ENCODE data around the gene TRIM31.
A peak's percentile ranks its signal among the peaks of the same experiment; 100 is the strongest.
"Not testable (repeated sequence)": the region's sequence is repeated elsewhere in the genome, so short reads cannot be mapped to it uniquely, and the experiment has no call there.

The TRIM31 gene

DNA sequence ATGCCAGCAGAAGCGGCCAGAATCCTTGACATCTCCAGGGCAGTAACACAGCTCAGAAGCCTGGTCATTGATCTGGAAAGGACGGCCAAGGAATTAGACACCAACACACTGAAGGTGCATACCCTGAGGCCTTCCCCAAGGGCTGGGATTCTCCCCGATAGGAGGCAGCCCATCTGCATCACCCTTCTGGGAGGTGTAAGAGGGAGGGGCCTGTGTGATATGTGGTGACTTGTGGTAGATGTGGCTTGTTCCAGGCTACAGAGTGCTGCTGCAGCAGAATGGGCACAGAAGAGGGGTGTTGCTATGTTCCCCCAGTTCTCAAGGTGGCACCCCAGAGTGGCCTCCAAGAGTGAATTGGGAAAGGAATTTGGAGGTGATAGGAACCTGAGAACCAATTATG lies 34.2 kb upstream of the TRIM31 start:
- DNase-seq = no peak

DNA sequence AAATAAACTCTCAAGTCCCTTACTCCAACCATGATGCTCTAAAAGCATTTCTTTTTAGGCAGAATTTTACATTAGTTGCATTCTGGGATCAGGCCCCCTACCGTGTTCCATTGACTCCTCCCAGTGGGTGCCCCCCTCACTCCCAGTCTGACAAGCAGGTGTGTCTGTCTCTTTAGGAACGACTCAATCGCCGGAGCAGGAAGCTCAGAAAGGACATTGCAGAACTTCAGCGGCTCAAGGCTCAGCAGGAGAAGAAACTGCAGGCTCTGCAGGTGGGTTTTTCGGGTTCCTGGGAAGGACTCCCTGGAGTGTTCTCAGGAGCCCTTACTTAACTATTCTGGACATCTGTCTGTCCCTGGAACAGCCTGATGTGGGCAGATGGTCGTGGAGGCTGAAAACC lies 32.9 kb upstream of the TRIM31 start:
- DNase-seq = no peak

DNA sequence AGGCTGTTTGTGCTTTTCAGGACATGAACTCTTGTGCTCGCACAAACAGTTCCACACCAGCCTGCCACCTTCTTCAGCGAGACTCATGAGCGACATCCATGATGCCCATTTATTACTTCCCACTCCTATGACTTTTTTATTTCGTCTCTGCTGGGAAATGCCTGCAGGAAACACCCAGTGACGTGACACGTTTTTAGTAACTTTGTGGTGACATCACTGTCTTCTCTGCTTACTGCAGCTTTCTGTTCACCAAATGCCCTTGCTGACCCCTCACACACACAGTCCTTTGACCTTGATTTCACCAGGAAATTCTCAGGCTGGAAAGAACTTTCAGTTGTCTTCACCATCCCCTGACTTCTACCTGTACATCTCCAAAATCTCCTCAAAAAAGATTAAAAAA lies 31.9 kb upstream of the TRIM31 start:
- DNase-seq = no peak

DNA sequence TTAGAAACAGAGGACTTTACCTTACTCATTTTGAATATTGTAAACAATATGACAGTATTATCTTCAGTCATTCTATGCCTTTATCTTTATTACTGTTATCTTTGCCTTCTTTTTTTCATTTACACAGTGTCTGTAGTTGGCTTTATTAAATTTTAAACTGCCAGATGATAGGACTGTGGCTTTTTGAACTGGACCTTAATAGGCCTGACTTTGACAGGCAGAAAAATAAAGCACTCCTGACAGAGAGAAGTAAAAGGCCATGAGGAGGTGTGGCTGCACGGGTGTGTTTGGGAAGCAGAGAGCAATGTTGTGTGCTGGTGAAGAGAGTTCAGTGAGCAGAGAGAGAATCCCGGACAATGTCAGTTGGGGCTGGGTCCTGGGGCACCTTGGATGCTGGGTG lies 30.9 kb upstream of the TRIM31 start:
- DNase-seq = no peak

DNA sequence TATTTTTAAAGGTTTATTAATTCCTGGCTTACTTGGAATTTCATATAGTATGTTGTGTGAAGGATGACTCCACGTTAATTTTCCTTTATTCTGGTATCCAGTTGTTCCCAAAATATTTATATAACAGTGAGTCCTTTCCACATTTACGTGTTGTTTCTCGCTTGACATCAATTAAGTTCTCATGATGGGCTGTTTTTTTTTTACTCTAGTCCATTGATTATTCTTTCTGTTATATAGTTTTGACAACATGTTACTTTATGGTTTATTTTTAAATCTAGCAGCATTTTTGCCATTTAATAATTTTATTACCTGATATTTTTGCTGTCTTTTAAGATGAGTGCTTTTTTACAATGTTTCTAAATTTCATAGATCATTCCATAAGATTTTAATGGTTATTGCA lies 29.8 kb upstream of the TRIM31 start:
- DNase-seq = no peak

DNA sequence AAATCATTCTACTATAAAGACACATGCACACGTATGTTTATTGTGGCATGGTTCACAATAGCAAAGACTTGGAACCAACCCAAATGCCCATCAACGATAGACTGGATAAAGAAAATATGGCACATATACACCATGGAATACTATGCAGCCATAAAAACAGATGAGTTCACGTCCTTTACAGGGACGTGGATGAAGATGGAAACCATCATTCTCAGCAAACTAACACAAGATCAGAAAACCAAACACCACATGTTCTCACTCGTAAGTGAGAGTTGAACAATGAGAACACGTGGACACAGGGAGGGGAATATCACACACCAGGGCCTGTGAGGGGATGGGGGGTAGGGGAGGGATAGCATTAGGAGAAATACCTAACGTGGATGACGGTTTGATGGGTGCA lies 27.4 kb upstream of the TRIM31 start:
- DNase-seq = not testable (repeated sequence)

DNA sequence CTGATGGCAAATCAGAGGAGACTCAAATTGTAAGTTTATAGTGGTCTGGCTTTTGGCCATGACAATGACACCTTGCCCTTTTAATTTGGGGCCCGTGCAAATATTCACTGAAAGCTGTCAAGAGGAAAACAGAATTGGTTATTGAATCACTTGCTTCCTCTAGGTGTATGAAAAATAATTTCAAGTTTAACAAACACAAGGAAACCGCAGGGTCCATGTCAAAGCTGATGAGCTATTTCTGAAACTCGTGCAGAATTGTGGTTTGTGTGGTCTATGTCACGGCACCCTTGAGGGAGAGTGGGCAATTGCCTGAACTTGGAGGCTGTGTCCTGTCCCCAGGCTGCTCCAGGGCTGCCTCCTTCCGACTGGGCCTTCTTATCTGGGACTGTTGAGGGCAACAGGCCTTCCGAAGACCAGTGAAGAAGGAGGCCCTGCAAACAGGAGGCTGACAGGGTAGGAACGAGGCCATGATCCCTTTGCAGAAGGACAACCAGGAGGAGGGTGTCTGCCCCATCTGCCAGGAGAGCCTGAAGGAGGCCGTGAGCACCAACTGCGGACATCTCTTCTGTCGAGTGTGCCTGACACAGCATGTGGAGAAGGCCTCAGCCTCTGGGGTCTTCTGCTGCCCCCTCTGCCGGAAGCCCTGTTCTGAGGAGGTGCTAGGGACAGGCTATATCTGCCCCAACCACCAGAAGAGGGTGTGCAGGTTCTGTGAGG lies 23.8 kb upstream of the TRIM31 start:
- no peak for DNase-seq

DNA sequence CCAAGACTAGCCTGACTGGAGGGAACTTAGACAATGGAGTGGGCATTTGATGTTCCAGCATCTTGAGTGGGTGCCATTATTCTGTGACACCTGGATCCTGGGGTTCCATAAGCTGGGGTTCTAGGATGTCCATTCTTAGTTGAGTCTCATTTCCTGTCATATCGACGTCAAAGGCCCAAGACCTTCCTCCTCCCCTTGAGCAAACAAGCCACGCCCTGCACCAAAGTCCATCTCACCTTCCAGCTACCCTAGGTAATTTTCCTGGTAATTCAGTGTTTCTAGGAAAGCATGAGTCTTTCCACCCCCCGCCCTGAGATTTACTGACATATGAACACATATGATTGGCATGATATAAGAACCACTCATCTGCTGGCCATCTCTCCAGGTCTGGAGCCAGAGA lies 22.9 kb upstream of the TRIM31 start, which contains the start of gene TRIM40:
TSS of gene TRIM40 (plus strand) at position 384 of the 400 bp plus-strand sequence. CDS start 897 bp downstream, outside the sequence.
- DNase-seq = no peak

DNA sequence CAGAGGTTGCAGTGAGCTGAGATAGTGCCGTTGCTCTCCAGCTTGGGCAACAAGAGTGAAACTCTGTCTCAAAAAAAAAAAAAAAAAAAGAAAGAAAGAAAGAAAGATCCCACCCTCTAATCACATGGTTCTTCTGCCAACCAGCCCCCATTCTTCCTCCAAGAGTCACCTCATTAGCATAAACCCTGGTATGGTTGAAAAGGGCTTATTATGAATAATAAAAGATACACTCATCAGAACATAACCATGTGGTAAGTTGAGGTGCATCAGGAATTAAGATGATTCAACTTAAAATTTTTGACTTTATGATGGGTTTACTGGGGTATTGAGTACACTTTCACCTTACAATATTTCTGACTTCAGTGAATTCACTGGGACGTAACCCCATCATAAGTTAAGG lies 22.3 kb upstream of the TRIM31 start:
- DNase-seq = no peak

DNA sequence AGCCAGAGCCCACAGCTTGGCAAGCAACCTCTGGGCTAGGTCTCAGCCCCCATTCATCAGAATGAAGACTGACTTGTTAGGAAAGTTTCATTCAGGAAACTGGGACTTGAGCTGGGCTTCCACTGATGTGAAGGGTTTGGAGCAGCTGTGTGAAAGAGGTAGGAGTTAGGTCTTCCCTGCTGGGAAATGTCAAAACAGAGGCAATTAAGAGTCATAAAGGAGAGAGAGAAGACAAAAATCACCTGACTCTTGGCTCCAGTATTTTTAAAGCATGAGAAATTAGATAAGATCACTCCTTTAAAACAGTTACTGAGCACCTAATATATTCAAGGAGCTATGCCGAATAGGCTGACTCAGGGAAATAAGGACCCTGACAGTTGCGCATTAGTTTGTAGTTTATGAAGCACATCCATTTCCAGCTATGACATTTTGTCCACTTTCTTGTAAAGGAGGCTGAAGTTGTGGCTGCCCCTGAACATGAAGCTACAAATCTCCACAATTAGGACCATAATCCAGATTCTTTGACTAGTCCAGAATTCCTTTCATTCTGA lies 19.1 kb upstream of the TRIM31 start:
- no peak for DNase-seq

DNA sequence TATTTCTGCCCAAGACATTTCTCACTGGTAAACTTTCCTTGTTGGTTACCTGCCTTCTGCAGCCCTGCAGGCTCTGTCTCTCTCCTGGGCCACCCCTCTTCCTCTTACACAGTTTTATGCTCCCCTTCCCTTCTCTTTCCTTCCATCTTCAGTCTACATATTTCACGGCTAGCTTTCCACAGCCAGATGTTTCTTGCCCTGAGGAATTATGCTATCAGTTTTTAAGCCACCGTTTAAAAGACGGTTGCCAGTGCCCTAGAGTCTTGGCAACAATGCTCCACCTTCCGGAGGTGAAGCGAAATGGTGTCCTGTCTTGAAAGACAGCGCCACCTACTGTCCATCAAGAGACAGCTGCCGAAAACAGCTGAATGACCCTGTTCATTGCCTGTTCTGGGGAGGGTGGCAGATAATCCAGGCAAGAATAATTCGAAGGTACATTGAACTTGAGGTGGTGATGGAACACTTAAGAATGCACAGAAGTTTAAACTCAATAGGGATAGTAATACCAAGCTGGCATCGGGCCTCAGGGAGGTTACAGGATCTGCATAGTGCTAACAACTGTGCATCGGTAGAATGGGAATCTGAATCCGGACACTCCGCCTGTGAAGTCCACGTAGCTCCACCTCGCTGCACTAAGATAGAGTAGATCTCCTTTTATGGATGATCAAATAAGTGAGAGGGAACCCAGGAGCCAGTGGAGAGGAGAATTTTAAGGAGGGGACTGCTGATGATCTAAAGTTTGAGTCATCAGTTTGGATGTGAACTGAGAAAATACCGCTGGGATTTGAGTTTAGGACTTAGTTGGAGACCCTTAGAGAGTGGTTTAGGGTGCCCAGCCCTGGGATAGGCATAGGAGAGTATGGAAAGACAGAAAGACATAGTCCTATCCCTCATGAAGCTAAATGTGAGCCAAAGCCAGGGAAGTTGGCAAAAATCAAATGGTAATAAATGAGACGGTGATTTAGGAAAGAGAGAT lies 18.3 kb upstream of the TRIM31 start:
- peak; percentile 43 for DNase-seq

DNA sequence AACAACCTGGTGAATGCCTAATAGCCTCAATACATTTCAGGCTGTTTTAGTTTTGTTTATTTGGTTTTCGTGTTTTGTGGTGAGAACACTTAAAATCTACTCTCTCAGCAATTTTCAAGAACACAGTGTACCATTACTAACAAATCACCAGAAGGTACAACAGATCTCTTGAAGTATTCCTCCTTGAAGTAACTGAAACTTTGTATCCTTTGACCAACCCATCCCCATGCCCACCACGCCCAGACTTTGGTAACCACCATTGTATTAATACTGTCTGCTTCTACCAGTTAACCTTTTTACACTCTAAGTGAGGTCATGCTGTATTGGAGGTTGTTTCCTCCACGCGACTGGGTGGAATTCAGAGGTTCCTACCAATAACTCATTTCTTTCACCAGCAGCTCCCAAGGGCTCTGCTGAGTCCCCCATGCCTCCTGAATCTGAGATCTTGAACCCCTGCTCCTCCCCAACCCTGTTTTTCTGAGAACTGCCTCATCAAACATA lies 17.3 kb upstream of the TRIM31 start:
- no peak for DNase-seq

DNA sequence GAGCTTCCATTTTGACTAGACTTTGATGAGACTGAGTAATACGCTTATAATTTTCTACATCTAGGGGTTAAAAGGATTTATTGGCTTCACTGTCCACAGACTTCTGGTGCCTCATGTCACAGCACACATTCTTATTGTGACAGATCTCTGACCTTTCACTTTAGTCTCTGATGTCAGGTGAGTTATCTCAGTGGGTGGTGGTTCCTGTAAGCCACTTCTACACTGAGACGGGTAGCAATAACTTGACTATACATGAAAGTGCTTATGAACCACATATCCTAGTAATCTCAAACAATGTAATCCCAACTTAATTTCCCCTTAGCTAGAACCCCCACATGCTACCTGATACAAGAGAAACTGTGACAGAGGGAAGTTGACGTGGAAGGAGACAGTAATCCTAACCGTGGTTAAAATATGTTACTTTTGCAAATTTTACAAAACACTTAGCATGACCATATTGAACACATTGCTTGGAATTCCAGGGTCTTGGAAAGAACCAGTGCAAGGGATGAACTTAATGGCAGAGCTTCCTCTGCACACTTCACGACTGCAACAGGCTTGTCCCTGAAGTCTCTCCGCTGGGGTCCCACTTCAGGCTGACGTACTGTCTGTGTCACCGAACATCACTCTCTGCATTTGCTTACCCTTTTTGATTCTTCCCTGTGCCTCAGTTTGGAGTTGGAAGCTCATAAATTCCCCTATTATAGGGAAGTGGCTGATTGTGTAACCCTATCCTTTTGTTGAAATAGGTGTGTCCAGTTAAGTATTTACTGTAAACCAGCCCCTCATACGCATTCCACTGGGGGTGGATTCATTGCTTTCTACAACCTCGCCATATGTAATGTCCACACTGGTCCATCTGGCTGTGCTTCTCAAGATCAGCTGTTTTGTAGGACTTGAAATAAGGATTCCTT lies 16.6 kb upstream of the TRIM31 start:
- DNase-seq = no peak

DNA sequence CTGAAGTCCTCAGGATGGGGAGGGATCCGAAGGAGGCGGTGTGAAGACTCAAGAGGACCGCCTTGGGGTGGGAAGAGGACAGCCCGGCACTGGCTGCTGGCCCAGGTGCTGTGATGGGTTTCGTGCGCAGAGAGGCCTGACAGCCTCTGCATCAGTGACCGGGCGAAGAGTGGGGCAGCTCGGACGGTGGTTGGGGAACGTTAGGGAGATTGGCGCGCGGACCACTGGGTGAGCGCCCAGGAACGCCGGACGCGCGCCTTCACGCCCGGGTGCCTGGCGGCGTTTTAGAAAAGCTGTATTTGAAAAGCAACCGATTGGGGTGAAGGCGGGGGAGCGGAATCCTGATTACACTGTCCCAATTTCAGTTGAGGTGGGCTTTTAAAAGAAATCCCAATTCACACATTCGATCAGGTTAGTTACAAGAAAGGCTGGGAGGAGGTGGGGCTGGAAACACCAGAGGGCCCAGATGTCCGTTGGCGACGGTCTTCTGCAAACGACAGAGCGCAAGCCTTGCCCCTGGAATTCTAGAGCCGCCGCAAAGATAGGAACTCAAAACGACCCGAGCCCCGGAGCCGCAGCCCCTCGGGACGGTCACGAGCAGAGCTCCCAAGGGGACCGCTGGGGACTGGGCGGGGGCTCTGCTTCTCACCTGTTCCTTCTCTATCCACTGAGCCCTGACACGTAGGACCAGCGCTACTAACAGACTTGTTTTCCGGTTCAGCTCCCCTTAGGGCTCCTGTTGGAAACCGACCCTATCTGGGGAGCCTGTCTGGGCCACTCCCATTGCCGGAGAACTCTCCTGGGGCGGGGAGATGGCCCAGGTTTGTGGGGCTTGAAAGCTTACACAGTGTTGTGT lies 14.6 kb upstream of the TRIM31 start:
- no peak for DNase-seq

DNA sequence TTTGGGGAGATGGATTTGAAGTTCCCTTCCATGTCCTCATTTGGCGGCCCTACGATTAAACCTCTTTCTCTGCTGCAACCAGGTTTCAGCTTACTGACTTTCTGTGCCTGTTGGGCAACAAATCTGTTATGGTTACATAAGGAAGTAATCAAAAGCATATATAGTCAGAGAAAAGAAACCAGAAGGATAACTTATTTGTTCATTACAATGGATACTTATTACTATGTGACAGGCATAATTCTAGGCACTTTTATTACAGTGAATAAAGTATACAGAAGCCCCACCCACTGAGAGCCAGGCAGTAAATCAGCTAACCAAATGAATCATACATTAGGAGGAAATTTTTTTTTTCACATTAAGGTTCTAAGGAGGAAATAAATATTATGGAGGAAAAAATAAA lies 9.6 kb upstream of the TRIM31 start:
- DNase-seq = no peak

DNA sequence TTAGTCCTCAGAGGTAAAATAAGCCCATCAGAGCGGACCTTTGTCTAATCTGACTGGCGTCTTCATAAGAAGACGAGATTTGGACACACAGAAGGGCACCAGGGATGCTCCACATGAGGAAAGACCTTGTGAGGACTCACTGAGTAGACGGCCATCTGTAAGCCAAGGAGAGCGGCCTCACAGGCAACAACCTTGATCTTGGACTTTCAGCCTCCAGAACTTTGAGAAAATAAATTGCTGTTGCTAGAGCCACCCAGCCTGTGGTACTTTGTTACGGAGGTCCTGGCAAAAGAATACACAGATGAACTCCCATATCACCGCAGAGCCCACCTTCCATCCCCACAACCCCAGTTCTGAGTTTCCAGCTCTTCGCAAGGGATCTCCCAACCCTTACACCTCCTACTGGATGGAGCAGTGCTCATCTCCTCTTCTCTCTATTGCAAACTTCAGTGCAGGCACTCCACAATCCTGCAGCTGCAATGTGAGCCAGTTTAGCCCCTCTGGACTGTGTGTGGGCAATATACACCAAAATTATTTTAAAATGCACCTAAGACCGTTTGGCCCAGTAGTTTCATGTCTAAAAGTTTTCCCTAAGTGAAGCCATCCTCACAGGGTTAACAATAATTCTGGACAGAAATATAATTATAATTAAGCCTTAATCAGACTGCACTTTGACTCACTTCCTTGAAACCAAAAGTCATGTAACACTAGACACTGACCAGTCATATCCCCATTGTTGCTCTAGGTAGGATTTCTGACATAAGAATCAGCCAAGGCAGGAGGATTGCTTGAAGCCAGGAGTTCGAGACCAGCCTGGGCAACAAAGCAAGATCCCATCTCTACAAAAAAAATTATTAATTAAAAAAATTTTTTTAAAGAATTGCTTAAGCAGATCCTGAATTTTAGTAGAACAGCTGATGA lies 8.8 kb upstream of the TRIM31 start:
- DNase-seq = no peak

DNA sequence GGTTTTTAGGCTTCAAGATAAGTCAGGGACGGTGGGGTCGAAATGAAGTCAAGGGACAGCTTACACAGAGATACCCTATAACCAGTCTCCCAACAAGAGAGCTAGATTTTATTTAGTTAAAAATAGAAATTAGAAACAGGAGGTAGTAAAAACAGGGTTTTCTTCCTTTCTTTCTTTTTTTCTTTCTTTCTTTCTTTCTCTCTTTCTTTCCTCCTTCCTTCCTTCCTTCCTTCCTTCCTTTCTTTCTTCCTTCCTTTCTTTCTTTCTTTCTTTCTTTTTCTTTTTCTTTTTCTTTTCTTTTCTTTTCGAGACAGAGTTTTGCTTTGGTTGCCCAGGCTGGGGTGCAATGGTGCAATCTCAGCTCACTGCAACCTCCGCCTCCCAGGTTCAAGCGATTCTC lies 5.8 kb upstream of the TRIM31 start:
- not testable (repeated sequence) for DNase-seq

DNA sequence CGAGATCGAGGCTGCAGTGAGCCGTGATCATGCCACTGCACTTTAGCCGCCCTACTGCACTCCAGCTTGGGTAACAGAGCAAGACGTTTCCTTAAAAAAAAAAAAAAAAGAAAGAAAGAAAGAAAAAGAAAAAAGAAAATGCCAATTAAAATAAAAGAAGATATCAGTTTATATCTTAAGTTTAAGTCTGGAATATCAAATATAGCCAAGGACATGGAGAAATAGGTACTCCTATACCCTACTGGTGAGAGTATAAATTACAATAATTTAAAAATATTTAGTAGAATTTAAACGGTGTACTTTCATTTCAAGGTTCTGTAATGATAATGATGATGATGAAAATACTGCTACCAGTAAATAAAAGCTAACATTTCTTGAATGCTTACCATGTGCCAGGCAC lies 3.8 kb upstream of the TRIM31 start:
- no peak for DNase-seq

DNA sequence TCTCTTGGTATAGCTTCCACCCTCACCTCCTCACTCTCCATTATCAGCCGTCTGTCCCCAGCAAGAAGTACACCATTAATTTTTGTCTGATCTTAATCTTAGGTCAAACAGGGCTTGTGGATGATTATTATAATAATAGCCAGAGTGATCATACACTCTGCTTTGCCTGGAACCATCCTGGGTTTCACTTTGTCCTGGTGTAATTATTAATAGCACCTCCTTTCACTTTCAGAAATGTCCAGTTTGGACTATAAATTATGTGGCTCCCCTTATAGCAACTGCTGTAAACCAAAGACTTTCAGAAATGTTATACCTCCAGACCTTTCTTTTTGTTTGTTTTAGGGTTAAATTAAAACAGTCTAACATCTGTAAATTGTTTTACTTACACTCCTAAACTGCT lies 951 bp upstream of the TRIM31 start:
- no peak for DNase-seq

DNA sequence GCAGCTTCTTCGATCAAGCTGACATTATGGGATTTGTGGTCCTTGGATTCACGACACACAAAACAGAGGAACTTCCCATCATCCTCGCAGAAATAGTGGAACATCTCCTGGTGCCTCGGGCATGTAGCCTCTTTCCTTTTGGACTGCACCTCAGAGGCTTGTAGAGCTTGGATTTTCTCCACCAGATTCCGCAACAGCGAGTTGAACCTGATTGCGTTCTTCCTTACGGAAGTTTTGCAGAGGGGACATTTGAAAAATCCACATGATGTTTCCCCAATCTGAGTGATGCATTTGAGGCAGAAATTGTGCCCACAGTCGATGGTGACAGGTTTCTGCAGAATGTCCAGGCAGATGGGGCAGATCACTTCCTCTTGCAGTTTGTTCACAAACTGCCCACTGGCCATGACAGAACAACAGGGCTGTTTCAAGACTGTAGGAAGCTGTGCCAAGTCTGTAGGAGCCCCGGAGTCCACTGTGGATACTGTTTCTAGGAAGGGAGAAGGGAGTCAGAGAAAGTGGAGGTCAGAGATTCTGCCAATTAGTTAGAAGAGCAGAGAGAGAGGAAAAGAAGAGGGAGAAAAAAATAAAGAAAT lies 392 bp downstream of the TRIM31 start:
- DNase-seq = no peak
